Measurements from ENCODE around the gene RFXAP. TPM values are rescaled to one million over a fixed set of nuclear protein-coding genes. Genes with fewer than 3 reads are reported as not detected.

Gene RFXAP
- polyA plus RNA-seq, 3 donors = 1.1 to 3.3 (median 1.8) TPM

GRCh38 chr13:36814465-36814864 is 4.6 kb upstream of the RFXAP start:
- no peak for TF ChIP-seq CTCF (IDR thresholded peaks at IDR 0.05)
- intact Hi-C loops (cut with micrococcal nuclease) = no loop called here
- Histone ChIP-seq H3K9ac (ENCODE audit: insufficient read depth, low read length, poor library complexity, severe bottlenecking) (no peak overlapping the region), H3K4me1 (ENCODE audit: control insufficient read depth in 1 of 2, insufficient read depth in 2 of 2, low read length in 2 of 2) (peaks cover 5 to 16% of the 10 kb centered on the region in 2 donors), H2AFZ (ENCODE audit: insufficient read depth, low read depth, low read length, poor library complexity, severe bottlenecking) (no peak overlapping the region), H3K79me2 (ENCODE audit: insufficient read depth, low read length) (peaks cover 5% of the 10 kb centered on the region), H3K27me3 (ENCODE audit: control insufficient read depth in 2 of 2, insufficient read depth in 2 of 2, low read length in 2 of 2) (no peaks in the 10 kb centered on the region), H3K27ac (ENCODE audit: low read depth in 1 of 2, low read length in 2 of 2) (no peak overlapping the region), H3K9me3 (replicated peaks in 1 of 2; ENCODE audit: control insufficient read depth in 1 of 2, insufficient read depth in 1 of 2, low read length in 2 of 2) (no peaks in the 10 kb centered on the region), H3K4me2 (replicated peaks; ENCODE audit: extremely low read depth, low read length, poor library complexity, severe bottlenecking) (no peak overlapping the region), H4K20me1 (ENCODE audit: insufficient read depth, low read length) (no peaks in the 10 kb centered on the region), H3K4me3 (replicated peaks in 1 of 3; ENCODE audit: low read depth in 2 of 3, low read length in 3 of 3) (no peak overlapping the region), H3K36me3 (replicated peaks in 1 of 2; ENCODE audit: control insufficient read depth in 1 of 2, insufficient read depth in 2 of 2, low read length in 2 of 2) (no peaks in the 10 kb centered on the region)
- Mint-ChIP-seq H3K36me3 (no peaks in the 10 kb centered on the region), H3K4me1 (peaks cover 15% of the 10 kb centered on the region), H3K27ac (no peak overlapping the region), H3K9me3 (no peaks in the 10 kb centered on the region), H3K27me3 (ENCODE audit: low read depth in 3 of 3) (peaks cover 0 to 3% (median 2%) of the 10 kb centered on the region in 3 donors), H3K4me3 (peak overlapping the region in 1 of 2 donors; percentile 17)
- WGBS (ENCODE audit: insufficient coverage) = 10% methylated on average over 2 of the region's 9 CpGs
- peak in 2 of 3 donors; percentile 10 to 26 for DNase-seq

- TF ChIP-seq CTCF (IDR thresholded peaks at IDR 0.05) = peak; percentile 61
- no peaks in the 10 kb centered on the region for H3K9me3 Mint-ChIP-seq
- Histone ChIP-seq H3K4me1 (ENCODE audit: control insufficient read depth in 1 of 2, insufficient read depth in 2 of 2, low read length in 2 of 2) (peaks cover 11 to 22% of the 10 kb centered on the region in 2 donors), H3K9me3 (replicated peaks in 1 of 2; ENCODE audit: control insufficient read depth in 1 of 2, insufficient read depth in 1 of 2, low read length in 2 of 2) (no peaks in the 10 kb centered on the region), H4K20me1 (ENCODE audit: insufficient read depth, low read length) (no peaks in the 10 kb centered on the region), H3K9ac (ENCODE audit: insufficient read depth, low read length, poor library complexity, severe bottlenecking) (no peak overlapping the region), H3K36me3 (replicated peaks in 1 of 2; ENCODE audit: control insufficient read depth in 1 of 2, insufficient read depth in 2 of 2, low read length in 2 of 2) (no peaks in the 10 kb centered on the region), H3K79me2 (ENCODE audit: insufficient read depth, low read length) (peaks cover 11% of the 10 kb centered on the region), H3K27ac (ENCODE audit: low read depth in 1 of 2, low read length in 2 of 2) (no peak overlapping the region), H3K27me3 (ENCODE audit: control insufficient read depth in 2 of 2, insufficient read depth in 2 of 2, low read length in 2 of 2) (no peaks in the 10 kb centered on the region), H2AFZ (ENCODE audit: insufficient read depth, low read depth, low read length, poor library complexity, severe bottlenecking) (no peak overlapping the region), H3K4me3 (replicated peaks in 1 of 3; ENCODE audit: low read depth in 2 of 3, low read length in 3 of 3) (no peak overlapping the region), H3K4me2 (replicated peaks; ENCODE audit: extremely low read depth, low read length, poor library complexity, severe bottlenecking) (no peak overlapping the region)
- H3K4me3 Mint-ChIP-seq = no peak overlapping the region
- peaks cover 21% of the 10 kb centered on the region for H3K4me1 Mint-ChIP-seq
- peaks cover 0 to 3% (median 2%) of the 10 kb centered on the region in 3 donors for H3K27me3 Mint-ChIP-seq (ENCODE audit: low read depth in 3 of 3)
- intact Hi-C loops (cut with micrococcal nuclease) = loop anchor here in 1 of 2 donors (5.0 kb wide), 1 partner anchor 468 kb away; the partner anchor contains the start of gene SPART
- WGBS (ENCODE audit: insufficient coverage) = 80% methylated on average over 1 of the region's 2 CpGs
- H3K27ac Mint-ChIP-seq = no peak overlapping the region
- H3K36me3 Mint-ChIP-seq = no peaks in the 10 kb centered on the region
- DNase-seq = no peak
These were observed 4.0 kb upstream of the RFXAP start for GRCh38 chr13:36815062-36815461.
